Measurements from ENCODE around the gene DCAF6.

DNA sequence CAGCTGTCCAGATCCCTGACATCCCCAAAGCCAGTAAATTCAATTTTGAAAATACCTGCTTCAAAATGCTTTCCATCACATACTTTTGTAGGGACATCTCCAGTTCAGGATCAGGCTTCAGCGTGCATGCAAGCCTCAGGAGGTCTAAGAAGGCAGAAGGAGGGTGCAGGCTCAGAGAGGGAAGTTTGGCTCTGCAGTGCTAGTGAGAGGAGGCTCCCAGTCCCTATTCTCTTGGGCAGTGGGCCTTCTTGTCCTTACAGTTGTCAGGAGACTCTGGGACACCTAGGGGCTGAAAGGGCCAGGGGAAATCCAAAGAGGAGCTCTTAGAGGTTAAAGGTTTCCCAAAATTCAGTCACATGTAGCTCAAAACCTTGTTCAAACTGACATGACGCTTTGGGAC, 42.7 kb upstream of the DCAF6 start:
- TF ChIP-seq, protein P1, sequence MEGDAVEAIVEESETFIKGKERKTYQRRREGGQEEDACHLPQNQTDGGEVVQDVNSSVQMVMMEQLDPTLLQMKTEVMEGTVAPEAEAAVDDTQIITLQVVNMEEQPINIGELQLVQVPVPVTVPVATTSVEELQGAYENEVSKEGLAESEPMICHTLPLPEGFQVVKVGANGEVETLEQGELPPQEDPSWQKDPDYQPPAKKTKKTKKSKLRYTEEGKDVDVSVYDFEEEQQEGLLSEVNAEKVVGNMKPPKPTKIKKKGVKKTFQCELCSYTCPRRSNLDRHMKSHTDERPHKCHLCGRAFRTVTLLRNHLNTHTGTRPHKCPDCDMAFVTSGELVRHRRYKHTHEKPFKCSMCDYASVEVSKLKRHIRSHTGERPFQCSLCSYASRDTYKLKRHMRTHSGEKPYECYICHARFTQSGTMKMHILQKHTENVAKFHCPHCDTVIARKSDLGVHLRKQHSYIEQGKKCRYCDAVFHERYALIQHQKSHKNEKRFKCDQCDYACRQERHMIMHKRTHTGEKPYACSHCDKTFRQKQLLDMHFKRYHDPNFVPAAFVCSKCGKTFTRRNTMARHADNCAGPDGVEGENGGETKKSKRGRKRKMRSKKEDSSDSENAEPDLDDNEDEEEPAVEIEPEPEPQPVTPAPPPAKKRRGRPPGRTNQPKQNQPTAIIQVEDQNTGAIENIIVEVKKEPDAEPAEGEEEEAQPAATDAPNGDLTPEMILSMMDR (IDR thresholded peaks at IDR 0.05): no peak
- TF ChIP-seq POLR2A (IDR thresholded peaks at IDR 0.05): no peak

Data from lower leg skin (tissue), 3 donors.